ENCODE measurements around the gene HHAT.
"Not testable (repeated sequence)": the region's sequence is repeated elsewhere in the genome, so short reads cannot be mapped to it uniquely, and the experiment has no call there.

The HHAT gene

DNA sequence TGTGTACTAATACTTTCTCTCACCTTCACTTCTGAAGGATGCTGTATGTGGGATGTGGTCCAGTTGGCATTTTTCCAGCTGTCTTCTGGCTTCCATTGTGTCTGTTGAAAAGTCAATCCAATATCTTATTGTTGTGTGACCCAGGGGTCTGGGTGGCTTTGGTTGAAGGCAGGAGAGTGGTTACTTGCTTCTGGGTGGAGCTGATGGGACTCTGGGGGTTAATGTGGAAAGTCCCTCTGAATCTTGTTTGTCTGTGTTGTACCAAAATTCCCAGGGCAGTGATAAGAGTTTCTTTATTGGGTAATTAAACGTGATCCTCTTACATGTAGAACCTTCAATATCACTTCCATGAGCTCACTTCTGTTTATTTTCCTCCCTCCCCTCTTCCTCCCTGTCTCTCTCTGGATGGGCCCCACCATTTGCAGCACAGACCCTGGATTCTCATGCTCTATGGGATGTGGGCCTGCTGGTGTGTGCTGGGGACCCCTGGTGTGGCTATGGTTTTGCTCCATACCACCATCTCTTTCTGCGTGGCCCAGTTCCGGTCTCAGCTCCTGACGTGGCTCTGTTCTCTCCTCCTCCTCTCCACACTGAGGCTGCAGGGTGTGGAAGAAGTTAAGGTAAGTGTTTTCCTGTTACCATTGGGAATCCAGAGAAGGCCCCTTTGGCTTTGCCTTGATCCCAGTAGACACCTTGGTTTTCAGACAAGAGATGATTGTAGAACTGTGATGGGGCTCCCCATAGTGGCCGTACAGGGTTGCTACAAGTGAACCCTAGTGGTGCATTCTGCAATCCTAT, 71.5 kb downstream of the HHAT start:
- DNase-seq, result peak; percentile 82

DNA sequence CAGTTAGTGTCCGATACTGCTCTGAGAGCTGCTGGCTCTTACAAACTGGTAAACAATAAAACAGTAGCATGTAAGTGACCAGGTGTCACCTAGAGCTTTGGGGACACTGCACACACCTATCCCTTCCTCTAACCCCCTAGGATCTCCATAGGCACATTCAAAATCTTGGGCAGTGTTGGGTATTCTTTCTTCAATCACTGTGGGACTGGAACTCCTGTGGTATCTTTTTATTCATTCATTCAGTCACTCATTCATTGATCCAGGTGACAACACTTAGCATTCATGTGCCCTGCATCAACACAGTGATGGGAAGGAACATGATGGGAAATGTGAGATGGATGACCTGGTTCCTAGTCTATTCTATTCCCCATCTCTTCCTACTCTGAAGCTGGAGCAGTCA, 73.9 kb downstream of the HHAT start:
- DNase-seq, result no peak

DNA sequence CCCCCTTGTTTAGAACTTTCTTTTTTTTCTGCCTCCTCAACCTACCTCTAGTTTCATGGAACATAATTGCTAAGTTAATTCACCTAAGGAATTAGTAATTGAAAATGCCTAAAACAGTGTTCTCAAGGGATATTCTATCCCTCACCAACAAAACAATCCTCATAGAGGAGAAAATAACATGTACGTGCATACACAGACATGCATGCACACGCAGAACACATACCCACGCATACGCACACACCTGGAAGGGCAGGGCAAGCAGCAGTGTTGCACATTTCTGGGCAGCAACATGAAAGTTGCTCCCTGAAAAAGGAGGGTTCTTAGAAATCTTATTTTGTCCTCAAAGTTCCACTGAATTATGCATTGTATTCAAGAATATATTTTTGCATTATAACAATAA, 76.6 kb downstream of the HHAT start:
- DNase-seq, result no peak

DNA sequence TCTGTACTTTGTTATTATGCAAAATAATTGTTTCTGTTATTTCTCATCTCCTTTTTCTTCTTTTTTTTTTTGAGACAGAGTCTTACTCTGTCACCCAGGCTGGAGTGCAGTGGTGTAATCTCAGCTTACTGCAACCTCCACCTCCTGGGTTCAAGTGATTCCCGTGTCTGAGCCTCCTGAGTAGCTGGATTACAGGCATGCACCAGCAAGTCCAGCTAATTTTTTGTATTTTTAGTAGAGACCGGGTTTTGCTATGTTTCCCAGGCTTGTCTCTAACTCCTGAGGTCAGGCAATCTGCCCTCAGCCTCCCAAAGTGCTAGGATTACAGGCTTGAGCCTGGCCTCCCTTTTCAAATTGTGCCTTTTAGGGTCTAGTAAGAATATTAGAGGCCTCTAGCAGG, 77.6 kb downstream of the HHAT start:
- not testable (repeated sequence) for DNase-seq

DNA sequence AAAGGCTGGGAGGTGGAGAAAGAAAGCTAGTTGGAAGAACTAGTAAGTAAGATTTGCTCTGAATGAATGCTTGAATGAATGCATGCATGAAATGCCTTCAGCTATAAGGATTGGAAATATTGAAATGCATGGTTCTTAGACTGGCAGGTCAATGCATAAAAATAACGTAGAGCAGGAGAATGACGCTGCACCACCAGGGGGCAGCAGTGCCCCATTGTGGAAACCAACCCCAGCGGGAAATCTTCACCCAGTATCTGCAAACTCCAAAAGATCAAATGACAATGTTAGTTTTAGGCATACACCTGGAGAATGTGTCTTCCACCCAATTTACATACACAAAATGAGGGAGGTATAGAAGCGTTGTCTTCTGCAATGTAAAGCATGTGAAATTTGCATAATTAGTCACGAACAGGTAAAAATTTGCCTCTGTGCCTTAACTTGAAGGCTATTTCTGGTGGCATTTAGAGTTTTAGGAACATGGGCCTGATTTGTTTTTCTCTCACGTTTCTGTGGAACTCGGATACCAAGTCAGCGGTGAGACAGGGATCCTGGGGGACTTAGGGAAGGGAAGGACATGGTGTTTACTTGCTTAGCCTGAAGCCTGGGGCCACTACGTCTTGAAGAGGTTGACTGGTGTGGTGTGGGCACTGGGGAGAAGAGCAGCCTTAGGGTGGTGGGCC, 78.6 kb downstream of the HHAT start:
- peak; percentile 69 for DNase-seq

DNA sequence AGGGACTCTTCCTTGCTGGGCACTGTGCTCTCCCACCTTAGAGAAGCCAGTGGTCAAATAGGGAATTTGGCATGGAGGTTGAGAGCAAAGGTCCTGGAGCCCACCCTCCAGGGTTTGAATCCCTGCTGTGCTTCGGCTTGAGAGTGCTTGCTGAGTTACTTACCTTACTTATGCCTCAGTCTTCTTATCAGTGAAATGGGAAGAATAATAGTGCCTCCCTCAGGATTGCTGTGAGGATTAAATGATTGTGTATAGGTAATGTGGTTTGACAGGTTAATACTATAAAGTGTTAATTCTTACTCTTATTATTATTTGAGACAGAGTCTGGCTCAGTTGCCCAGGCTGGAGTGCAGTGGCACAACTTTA, 79.2 kb downstream of the HHAT start:
- no peak for DNase-seq

DNA sequence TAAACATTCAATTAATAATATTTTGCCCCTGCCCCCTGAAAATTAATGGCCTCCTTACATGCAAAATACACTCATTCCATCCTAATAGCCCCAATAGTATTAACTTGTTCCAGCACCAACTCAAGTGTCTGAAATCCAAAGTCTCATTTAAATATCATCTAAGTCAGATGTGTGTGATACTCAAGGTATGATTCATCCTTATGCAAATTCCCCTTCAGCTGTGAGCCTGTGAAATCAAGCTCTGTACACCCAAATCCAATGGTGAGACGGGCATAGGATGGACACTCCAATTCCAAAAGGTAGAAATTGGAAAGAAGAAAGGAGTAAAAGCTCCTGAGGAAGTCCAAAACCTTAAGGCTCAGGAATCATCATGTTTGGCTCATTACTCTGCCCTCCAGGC, 83.5 kb downstream of the HHAT start:
- DNase-seq, result no peak

DNA sequence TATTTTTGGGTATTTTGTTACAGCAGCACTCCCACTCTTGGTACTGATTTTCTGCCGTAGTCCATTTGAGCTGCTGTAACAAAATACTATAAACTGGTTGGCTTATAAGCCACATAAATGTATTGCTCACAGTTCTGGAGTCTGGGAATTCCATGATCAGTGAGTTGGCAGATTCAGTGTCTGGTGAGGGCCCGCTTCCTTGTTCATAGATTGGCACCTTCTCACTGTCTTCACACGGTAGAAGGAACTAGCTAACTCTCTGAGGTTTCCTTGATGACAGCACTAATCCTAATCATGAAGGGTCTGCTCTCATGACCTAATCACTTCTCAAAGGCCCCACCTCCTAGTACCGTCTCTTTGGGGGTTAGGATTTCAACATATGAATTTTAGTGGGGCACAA, 85.2 kb downstream of the HHAT start:
- DNase-seq, result no peak

DNA sequence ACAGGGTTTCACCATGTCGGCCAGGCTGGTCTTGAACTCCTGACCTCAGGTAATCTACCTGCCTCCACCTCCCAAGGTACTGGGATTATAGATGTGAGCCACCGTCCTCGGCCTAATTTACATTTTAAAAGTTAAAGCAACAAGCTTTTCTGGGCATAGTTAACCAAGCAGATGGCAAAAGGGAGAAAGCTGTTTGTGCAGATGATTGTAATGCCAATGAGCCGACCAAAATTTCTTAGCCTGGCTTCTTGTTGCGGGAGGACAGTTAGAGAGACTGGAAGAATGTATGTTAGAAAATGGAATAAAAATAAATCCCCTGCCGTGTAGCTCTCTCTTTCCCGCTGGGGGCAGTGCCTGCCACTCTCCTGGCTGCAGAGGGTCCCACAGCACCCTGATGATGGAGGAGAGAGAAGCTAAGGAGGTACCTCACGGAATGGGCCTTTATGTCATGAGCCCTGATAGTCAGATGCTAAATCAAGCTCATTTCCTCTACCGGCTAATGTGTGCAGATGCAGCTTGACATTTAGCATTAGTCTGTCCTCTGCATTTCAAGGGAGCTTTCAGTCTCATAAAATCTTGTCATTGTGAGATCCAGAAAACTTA, 87.2 kb downstream of the HHAT start:
- DNase-seq, result no peak

DNA sequence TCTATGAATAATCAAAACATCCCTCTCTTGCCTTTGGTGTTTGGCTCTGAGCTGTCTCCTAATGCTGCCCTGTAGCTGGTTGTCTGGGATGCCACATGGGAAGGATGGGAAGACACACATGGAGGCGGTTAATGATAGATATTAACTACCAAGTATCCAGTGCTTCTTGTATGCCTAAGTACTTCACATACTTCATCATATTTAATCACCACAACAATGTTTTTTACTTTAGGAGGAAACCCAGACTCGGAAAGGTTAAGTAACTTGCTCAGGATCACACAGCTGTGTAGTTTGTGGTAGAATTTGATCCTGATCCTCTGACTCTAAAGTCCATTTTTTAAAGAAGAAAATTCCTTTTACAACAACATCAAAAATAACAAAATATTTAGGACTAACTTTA, 88.0 kb downstream of the HHAT start:
- DNase-seq, result no peak

DNA sequence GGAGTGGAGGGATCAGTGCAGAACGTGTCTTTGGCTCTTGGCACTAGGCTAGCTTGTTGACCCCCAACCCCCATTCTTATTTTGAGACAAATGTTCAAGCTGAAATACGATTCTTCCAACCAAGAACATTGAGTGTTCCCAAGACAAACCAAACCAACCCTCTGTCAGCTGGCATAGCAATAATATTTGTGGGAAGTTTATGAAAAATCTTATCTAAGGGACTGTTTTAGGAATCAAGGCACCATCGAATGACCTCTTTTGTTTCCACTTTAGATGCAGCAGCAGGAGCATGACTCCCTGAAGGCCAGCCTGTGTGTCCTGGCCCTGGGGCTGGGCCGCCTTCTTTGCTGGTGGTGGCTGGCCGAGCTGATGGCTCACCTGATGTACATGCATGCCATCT, 89.2 kb downstream of the HHAT start:
- DNase-seq, result no peak

DNA sequence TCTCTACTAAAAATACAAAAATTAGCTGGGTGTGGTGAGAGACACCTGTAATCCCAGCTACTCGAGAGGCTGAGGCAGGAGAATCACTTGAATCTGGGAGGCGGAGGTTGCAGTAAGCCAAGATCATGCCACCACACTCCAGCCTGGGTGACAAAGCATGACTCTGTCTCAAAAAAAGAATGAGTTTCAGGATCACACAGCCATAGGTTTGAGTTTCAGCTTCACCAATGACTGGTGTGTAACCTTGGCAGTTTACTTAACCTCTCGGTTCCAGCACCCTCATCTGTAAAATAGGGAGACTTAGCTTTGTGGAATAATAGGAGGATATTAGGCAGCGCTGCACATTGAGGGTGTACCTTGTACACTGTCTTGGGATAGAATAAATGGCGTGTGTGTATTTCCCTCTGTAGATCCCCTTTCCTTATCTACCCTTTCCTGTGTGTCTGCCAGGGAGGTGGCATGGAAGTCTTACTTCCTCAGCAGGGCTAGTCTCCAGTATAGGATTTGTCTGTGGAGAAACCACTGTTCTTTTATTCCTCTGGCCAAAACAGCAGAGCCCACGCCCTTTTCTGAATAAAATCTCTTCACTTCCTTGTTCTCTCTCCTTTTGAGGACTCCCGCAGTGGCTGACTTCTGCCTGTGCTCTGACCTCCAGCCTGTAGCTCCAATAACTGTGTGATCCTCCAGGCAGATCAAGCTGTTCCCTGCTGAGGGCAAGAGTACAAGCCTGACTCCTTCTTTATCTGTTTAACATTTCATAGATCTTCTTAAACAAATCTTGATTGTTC, 90.4 kb downstream of the HHAT start:
- DNase-seq, result no peak

DNA sequence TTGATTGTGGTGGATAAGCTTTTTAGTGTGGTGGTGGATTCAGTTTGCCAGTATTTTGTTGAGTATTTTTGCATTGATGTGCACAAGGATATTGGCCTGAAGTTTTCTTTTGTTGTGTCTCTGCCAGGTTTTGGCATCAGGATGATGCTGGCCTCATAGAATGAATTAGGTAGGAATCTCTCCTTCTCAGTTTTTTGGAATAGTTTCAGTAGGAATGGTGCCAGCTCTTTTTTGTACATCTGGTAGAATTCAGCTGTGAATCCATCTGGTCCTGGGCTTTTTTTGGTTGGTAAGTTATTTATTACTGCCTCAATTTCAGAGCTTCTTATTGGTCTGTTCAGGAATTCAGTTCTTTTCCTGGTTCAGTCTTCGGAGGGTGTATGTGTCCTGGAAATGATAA, 98.0 kb downstream of the HHAT start:
- DNase-seq, result peak; percentile 85

DNA sequence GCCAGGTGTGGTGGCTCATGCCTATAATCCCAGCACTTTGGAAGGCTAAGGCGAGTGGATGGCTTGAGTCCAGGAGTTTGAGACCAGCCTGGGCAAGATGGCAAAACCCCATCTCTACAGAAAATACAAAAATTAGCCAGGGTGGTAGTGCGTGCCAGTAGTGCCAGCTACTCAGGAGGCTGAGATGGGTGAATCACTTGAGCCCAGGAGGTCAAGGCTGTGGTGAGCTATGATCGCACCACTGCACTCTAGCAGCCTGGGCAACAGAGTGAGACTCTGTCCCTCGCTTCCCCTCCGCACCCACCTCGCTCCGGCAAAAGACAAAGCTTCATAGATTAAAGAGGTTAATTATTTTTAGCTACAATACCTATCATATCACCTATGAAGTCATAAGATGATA, 100.0 kb downstream of the HHAT start:
- no peak for DNase-seq

DNA sequence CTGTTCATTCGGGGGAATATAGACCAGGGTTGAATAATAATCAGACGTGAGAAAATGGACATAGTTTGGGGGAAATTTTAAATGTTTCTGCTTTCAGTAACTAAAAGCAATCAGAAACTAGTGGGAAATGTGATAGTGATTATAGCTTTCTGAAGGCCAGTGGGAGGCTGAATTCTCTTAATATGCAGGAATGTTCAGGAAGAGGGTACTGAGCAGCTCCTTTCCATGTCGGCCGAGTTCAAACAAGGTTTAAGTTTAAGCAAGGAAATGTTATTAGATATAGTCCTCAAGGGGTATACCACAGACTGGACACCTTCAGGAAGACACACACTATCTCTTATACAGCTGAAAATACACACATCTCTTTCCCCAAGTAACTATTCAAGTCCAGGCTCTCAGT, 105.5 kb downstream of the HHAT start:
- no peak for DNase-seq

DNA sequence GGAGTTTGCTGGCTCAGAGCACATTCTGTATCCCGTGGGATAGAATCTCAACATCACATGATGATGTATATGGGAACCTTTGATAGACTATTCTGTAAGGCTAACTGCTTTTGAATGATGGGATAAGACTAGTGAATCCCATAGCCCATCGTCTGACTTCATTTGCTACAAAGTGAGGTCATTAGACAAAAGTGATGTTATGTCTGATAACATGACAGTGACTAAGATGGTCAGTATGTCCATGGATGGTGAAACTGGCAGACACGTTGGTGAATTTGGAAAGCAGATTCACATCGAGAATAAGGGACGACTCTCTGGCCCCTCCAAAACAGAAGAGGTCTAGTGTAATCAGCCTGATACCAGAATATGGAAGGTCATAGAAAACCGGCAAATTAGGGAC, 108.4 kb downstream of the HHAT start:
- no peak for DNase-seq

DNA sequence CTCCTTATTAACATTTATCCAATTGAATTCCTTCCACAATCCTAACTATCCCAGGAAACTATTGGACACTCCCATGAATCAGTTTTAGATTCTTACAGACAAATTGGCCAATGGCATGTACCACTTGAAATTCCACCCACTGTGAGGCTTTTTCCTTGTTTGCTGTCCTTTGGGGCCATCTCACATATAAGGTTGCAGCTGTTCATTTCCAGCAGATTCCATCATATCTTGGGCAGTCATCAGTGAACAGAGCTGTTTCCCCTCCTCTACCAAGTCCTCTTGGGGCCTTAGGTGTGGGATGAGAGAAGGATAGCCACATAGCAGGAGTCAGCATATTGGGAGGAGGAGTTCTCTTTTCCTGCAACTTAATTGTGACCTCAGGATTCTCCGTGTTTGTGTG, 109.1 kb downstream of the HHAT start:
- DNase-seq, result no peak

DNA sequence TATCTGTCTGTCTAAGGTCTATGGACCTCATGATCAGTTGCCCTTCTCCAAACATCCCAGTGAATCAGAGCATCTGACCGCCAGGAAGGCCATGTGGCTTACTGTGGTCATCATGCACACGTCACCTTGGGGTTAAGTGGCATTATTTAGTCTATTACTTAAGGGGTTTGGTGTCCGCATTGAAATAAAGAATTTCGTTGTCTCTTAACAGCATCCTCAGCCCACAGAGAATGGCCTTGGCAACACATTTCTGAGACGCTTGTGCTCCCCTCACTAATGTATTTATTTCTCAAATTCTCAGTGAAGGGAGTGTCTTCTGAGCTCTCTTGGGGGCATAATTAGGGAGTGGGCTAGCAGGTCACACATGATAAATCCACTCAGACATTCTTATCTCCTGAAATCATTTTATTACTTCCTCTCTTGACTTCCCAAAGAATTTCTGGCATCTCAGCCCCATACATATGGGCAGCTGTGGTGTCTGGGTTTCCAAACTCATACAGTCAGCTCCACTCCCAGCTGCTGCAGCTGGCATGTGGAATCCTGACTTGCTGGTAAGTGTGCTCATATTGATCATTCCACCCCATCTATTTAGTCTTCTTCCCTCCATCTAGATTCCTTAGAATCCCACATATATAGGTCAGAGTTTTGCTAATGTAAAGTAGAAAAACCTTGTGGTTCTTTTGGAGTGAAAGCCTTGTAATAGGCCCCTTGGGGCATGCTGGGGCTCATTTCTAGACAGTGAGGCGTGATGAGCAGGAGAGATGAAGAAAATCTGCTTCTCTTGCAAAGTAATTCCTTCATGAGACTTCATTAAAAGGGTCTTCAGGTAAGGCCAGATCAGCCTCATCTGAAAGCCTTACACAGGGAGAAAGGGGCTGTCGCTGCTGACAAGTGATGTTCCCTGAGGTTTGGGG, 110.5 kb downstream of the HHAT start:
- no peak for DNase-seq

DNA sequence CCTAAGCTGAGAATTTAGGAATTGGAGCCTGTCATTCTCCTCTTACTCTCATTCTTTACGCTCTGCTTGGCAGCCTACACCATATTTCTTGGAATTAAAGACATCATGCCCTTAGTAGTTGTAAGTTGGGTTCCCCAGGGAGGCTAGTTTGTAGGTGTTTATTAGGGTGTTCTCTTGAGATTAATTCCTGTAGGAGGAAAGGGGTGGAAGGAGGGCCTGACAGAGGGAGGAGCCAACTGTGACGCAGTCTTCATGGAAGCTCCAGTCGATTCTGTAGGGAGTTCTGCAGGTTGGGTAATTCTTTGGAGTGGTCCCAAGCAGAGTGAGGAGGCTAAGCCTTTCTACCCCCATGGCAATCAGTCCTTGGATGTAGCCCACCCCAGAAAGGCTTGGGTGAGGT, 111.4 kb downstream of the HHAT start:
- no peak for DNase-seq

DNA sequence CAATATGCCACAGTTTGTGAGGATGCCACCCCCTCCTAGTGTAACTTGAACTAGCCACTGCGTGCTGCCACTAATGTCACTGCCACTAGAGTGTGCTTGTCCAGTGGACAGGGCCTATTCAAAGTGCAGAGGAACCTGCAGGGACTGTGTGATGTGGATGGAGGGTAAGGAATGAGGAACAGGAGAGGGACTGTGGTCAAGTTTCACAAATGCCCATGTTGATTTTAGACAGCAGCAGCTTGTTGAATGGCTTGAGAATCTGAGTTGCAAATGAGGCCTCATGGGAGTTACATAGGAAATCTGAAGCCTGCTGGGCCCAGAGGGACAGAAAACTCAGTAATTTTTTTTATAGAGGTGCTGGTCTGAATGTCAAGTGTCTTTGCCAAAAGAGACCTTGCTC, 112.3 kb downstream of the HHAT start:
- DNase-seq, result no peak

DNA sequence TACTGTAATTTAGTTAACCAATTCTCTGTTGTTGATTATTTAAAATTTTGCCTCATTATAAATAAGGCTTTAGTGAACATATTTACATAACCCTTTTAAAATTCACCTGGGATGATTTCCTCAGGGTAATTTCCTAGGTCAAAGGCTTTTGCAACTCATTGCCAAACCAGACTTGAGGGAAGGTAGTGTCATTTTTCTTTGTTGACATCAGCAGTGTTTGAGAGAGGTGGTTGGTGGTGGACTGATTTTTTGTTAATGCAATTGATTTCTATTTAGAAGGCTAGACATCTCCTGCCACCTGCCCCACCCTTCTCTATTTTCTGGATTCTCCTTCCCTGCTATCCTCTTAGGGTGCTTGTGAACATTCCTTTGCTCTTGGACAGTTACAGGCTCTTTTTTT, 116.8 kb downstream of the HHAT start:
- DNase-seq, result no peak

DNA sequence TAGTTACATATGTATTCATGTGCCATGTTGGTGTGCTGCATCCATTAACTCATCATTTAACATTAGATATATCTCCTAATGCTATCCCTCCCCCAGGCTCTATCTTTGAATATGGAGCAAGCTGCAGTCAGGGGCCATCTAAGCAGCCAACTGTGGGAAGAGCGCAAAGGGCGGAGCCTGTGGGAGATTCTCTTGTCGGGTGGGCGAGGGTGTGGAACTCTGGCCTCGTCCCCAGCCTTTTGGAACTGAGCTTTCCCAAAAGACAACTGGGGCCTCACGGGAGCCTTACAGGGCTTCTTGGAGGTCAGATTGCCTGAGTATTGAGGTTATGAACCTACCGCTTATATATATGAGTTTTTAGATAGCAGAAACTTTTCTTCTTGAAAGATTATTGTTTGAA, 117.2 kb downstream of the HHAT start:
- DNase-seq, result no peak

DNA sequence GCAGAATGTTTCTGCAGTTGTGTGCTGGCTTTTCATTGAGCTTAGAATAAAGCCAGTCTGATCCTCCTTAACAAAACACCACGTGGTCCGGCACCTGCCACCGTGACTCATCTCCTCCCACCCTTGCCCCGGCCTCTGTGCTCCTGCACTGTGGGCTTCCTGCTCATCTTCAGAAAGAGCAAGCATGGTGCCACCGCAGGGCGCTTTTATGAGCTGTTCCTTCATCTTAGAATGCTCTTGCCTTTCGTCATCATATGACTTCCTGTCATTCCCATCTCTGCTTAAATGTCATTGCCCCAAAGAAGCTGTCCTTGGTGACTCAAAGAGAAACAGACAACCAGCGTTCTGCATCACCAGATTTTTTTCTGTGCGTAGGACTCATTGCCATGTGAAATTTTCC, 117.8 kb downstream of the HHAT start:
- DNase-seq, result no peak

Data from NCI-H1694 (cell line).